ENCODE results near the gene SLCO1B1. TPM values are rescaled to one million over a fixed set of nuclear protein-coding genes. Genes with fewer than 3 reads are reported as not detected.
"Not testable (repeated sequence)": the region's sequence is repeated elsewhere in the genome, so short reads cannot be mapped to it uniquely, and the experiment has no call there.

The SLCO1B1 gene
- polyA plus RNA-seq, 1 donor (not counting 4 experiments of a cell fraction or from before 2014, with no cell fraction given): not detected

DNA sequence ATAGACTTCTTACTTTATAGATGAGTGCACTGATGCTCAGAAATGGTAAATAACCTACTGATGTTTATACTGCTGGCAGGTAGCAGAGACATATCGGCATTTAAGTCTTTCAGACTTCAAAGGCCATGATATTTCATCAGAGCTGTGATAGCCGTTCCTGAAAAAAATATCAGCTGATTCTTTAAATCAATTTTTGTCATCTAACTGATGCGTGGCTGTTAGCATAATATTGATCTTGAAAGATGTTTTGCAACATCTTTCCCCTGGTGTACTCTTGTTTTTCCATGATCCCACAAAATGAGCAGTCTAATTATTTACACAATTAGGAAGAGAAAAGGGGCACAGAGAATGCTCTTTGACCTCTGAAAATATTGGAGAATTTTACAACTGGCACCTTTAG is 1.6 kb upstream of the SLCO1B1 start:
- DNase-seq (ENCODE audit: low read depth, low spot score) (no peak), FAIRE-seq (no peak)
- no peak overlapping the region for H3K9ac ChIP-seq (ENCODE audit: control insufficient read depth, extremely low read depth, insufficient read depth, low read length)
- no peaks in the 10 kb centered on the region for H3K4me1 ChIP-seq (ENCODE audit: control insufficient read depth, extremely low read depth, insufficient read depth, low read length)
- H3K4me3 ChIP-seq (ENCODE audit: control insufficient read depth in 2 of 3, extremely low read depth in 1 of 3, insufficient read depth in 2 of 3, low read depth in 1 of 3, low read length in 3 of 3): no peak overlapping the region
- H3K4me2 ChIP-seq (ENCODE audit: control insufficient read depth, extremely low read depth, insufficient read depth, low read depth, low read length): no peak overlapping the region
- H3K9me3 ChIP-seq (ENCODE audit: control insufficient read depth, low read depth, low read length): no peaks in the 10 kb centered on the region
- TF ChIP-seq, protein P1, sequence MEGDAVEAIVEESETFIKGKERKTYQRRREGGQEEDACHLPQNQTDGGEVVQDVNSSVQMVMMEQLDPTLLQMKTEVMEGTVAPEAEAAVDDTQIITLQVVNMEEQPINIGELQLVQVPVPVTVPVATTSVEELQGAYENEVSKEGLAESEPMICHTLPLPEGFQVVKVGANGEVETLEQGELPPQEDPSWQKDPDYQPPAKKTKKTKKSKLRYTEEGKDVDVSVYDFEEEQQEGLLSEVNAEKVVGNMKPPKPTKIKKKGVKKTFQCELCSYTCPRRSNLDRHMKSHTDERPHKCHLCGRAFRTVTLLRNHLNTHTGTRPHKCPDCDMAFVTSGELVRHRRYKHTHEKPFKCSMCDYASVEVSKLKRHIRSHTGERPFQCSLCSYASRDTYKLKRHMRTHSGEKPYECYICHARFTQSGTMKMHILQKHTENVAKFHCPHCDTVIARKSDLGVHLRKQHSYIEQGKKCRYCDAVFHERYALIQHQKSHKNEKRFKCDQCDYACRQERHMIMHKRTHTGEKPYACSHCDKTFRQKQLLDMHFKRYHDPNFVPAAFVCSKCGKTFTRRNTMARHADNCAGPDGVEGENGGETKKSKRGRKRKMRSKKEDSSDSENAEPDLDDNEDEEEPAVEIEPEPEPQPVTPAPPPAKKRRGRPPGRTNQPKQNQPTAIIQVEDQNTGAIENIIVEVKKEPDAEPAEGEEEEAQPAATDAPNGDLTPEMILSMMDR (optimal IDR thresholded peaks at IDR 0.05 in 1 of 3, IDR thresholded peaks at IDR 0.05 in 1 of 3, conservative IDR thresholded peaks at IDR 0.05 in 1 of 3; ENCODE audit: extremely low read depth in 1 of 3, insufficient read depth in 2 of 3, low read length in 3 of 3): no peak
- no peaks in the 10 kb centered on the region for H3K36me3 ChIP-seq (ENCODE audit: control insufficient read depth in 2 of 2, extremely low read depth in 1 of 2, insufficient read depth in 2 of 2, low read length in 2 of 2)
- H3K27ac ChIP-seq (ENCODE audit: control insufficient read depth, insufficient read depth, low read length): no peak overlapping the region
- no peak overlapping the region for H2AFZ ChIP-seq (ENCODE audit: control insufficient read depth, low read length)
- H3K79me2 ChIP-seq (ENCODE audit: control insufficient read depth, insufficient read depth, low read length): no peaks in the 10 kb centered on the region
- H3K9me1 ChIP-seq (ENCODE audit: control insufficient read depth, extremely low read depth, insufficient read depth, low read length): no peaks in the 10 kb centered on the region
- dilution Hi-C loops (cut with MboI; ENCODE audit: extremely low pct_ligation_motif_present, low sequenced_read_pairs): no loop called here
- H4K20me1 ChIP-seq (ENCODE audit: control insufficient read depth, extremely low read depth, insufficient read depth, low read length): no peaks in the 10 kb centered on the region
- no peaks in the 10 kb centered on the region for H3K27me3 ChIP-seq (ENCODE audit: control insufficient read depth, extremely low read depth, insufficient read depth, low read length)

DNA sequence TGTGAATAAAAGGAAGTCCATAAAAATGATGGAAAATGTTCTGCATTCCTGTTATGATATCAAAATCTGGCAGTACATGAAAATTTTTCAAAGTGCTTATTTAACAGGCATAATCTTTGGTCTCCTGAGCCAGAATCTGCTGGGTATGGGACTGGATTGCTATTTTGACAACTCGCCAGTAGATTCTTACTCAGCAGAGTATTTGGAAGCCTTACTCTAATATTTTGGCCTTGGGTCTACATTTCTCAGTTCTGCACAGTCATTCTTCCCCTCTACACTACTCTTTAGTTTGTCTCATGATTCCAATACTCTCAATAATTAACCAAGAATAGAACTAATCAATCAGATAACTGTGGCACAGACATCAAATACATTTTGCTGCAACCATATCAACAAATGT is 1.1 kb upstream of the SLCO1B1 start:
- Histone ChIP-seq H3K27me3 (ENCODE audit: control insufficient read depth, extremely low read depth, insufficient read depth, low read length) (no peaks in the 10 kb centered on the region), H3K4me3 (ENCODE audit: control insufficient read depth in 2 of 3, extremely low read depth in 1 of 3, insufficient read depth in 2 of 3, low read depth in 1 of 3, low read length in 3 of 3) (no peak overlapping the region), H3K9me3 (ENCODE audit: control insufficient read depth, low read depth, low read length) (no peaks in the 10 kb centered on the region), H3K27ac (ENCODE audit: control insufficient read depth, insufficient read depth, low read length) (no peak overlapping the region), H3K4me2 (ENCODE audit: control insufficient read depth, extremely low read depth, insufficient read depth, low read depth, low read length) (no peak overlapping the region), H3K9ac (ENCODE audit: control insufficient read depth, extremely low read depth, insufficient read depth, low read length) (no peak overlapping the region), H3K9me1 (ENCODE audit: control insufficient read depth, extremely low read depth, insufficient read depth, low read length) (no peaks in the 10 kb centered on the region), H2AFZ (ENCODE audit: control insufficient read depth, low read length) (no peak overlapping the region), H3K79me2 (ENCODE audit: control insufficient read depth, insufficient read depth, low read length) (no peaks in the 10 kb centered on the region), H3K36me3 (ENCODE audit: control insufficient read depth in 2 of 2, extremely low read depth in 1 of 2, insufficient read depth in 2 of 2, low read length in 2 of 2) (no peaks in the 10 kb centered on the region), H3K4me1 (ENCODE audit: control insufficient read depth, extremely low read depth, insufficient read depth, low read length) (no peaks in the 10 kb centered on the region), H4K20me1 (ENCODE audit: control insufficient read depth, extremely low read depth, insufficient read depth, low read length) (no peaks in the 10 kb centered on the region)
- DNase-seq (ENCODE audit: low read depth, low spot score): no peak
- no peak for FAIRE-seq
- TF ChIP-seq, protein P1 (optimal IDR thresholded peaks at IDR 0.05 in 1 of 3, IDR thresholded peaks at IDR 0.05 in 1 of 3, conservative IDR thresholded peaks at IDR 0.05 in 1 of 3; ENCODE audit: extremely low read depth in 1 of 3, insufficient read depth in 2 of 3, low read length in 3 of 3): no peak
- no peak for TF ChIP-seq EZH2 (IDR thresholded peaks at IDR 0.05; ENCODE audit: low read length)
- dilution Hi-C loops (cut with MboI; ENCODE audit: extremely low pct_ligation_motif_present, low sequenced_read_pairs): no loop called here

DNA sequence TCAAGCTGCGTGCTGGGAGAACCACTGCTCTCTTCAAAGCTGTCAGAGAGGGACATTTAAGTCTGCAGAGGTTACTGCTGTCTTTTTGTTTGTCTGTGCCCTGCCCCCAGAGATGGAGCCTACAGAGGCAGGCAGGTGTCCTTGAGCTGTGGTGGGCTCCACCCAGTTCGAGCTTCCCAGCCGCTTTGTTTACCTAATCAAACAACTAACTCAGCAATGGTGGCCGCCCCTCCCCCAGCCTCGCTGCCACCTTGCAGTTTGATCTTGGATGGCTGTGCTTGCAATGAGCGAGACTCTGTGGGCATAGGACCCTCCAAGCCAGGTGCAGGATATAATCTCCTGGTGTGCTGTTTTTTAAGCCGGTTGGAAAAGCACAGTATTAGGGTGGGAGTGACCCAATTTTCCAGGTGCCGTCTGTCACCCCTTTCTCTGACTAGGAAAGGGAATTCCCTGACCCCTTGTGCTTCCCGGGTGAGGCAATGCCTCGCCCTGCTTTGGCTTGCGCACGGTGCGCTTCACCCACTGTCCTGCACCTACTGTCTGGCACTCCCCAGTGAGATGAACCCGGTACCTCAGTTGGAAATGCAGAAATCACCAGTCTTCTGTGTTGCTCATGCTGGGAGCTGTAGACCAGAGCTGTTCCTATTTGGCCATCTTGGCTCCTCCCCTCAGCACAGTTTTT is 6.5 kb downstream of the SLCO1B1 start:
- H3K9ac ChIP-seq (ENCODE audit: control insufficient read depth, extremely low read depth, insufficient read depth, low read length); FAIRE-seq; H4K20me1 ChIP-seq (ENCODE audit: control insufficient read depth, extremely low read depth, insufficient read depth, low read length); H3K79me2 ChIP-seq (ENCODE audit: control insufficient read depth, insufficient read depth, low read length); H3K4me2 ChIP-seq (ENCODE audit: control insufficient read depth, extremely low read depth, insufficient read depth, low read depth, low read length); dilution Hi-C loops (cut with MboI; ENCODE audit: extremely low pct_ligation_motif_present, low sequenced_read_pairs); H3K4me1 ChIP-seq (ENCODE audit: control insufficient read depth, extremely low read depth, insufficient read depth, low read length); DNase-seq (ENCODE audit: low read depth, low spot score); H3K36me3 ChIP-seq (ENCODE audit: control insufficient read depth in 2 of 2, extremely low read depth in 1 of 2, insufficient read depth in 2 of 2, low read length in 2 of 2); H3K9me1 ChIP-seq (ENCODE audit: control insufficient read depth, extremely low read depth, insufficient read depth, low read length); H3K27ac ChIP-seq (ENCODE audit: control insufficient read depth, insufficient read depth, low read length); H3K27me3 ChIP-seq (ENCODE audit: control insufficient read depth, extremely low read depth, insufficient read depth, low read length); H3K9me3 ChIP-seq (ENCODE audit: control insufficient read depth, low read depth, low read length); H2AFZ ChIP-seq (ENCODE audit: control insufficient read depth, low read length); H3K4me3 ChIP-seq (ENCODE audit: control insufficient read depth in 2 of 3, extremely low read depth in 1 of 3, insufficient read depth in 2 of 3, low read depth in 1 of 3, low read length in 3 of 3): not testable (repeated sequence)

Measured in keratinocyte (primary cell).